ENCODE results near the gene F13A1.

Gene F13A1

GRCh38 chr6:6239598-6240581 is 80.6 kb downstream of the F13A1 start:
- DNase-seq, result no peak

- DNase-seq, result no peak
These were observed 83.6 kb downstream of the F13A1 start for GRCh38 chr6:6236730-6237469.

- DNase-seq, result no peak
These were observed 84.7 kb downstream of the F13A1 start for GRCh38 chr6:6235786-6236185.

GRCh38 chr6:6234963-6235362 is 85.5 kb downstream of the F13A1 start:
- no peak for DNase-seq

GRCh38 chr6:6230286-6230685 is 90.2 kb downstream of the F13A1 start:
- DNase-seq, result no peak

- no peak for DNase-seq
These were observed 92.6 kb downstream of the F13A1 start for GRCh38 chr6:6227896-6228295.

- DNase-seq, result no peak
These were observed 94.5 kb downstream of the F13A1 start for GRCh38 chr6:6225885-6226529.

- DNase-seq, result no peak
These were observed 95.5 kb downstream of the F13A1 start for GRCh38 chr6:6224933-6225486.

GRCh38 chr6:6221787-6222535 is 98.5 kb downstream of the F13A1 start:
- no peak for DNase-seq

- DNase-seq, result no peak
These were observed 99.7 kb downstream of the F13A1 start for GRCh38 chr6:6220718-6221117.

- no peak for DNase-seq
These were observed 100.7 kb downstream of the F13A1 start for GRCh38 chr6:6219716-6220115.

GRCh38 chr6:6218759-6219085 is 101.7 kb downstream of the F13A1 start:
- no peak for DNase-seq

- DNase-seq, result no peak
These were observed 102.4 kb downstream of the F13A1 start for GRCh38 chr6:6217855-6218758.

- DNase-seq, result no peak
These were observed 109.5 kb downstream of the F13A1 start for GRCh38 chr6:6210994-6211393.

GRCh38 chr6:6202886-6203285 is 117.6 kb downstream of the F13A1 start:
- DNase-seq, result no peak

- DNase-seq, result no peak
These were observed 119.3 kb downstream of the F13A1 start for GRCh38 chr6:6201200-6201599.

GRCh38 chr6:6199678-6200077 is 120.8 kb downstream of the F13A1 start:
- no peak for DNase-seq

- no peak for DNase-seq
These were observed 123.7 kb downstream of the F13A1 start for GRCh38 chr6:6196762-6197161.

- no peak for DNase-seq
These were observed 125.4 kb downstream of the F13A1 start for GRCh38 chr6:6195080-6195479.

- no peak for DNase-seq
These were observed 127.2 kb downstream of the F13A1 start for GRCh38 chr6:6193221-6193745.

GRCh38 chr6:6191909-6192308 is 128.6 kb downstream of the F13A1 start:
- no peak for DNase-seq
